Measurements from ENCODE around the gene ITGAV. TPM values are rescaled to one million over a fixed set of nuclear protein-coding genes. Genes with fewer than 3 reads are reported as not detected.
A peak's percentile ranks its signal among the peaks of the same experiment; 100 is the strongest.

Gene ITGAV
- polyA plus RNA-seq, 6 donors from 2014 or later, result 0.07 to 0.74 (median 0.43) TPM; not detected in 2

DNA sequence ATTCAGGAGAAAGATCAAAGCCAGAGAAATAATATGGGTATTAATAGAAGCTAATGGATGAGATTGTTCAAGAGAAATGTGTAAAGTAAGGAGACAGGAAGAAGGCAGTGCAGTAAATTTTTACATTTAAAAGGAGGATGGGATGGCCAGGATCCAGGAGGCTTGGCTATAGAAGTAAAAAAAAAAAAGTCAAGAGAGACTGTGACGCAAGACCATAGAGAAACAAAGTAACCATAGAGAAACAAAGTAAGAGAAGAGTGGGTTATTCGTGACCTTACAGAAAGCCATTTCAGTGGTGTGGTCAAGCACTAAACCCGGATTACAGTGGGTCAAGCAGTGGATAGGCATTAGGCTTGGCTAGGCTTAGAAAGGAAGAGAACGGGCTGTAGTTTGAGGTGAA is 93.5 kb downstream of the ITGAV start:
- ATAC-seq (ENCODE audit: low read depth in 2 of 2) (no peak), DNase-seq (no peak)
- Mint-ChIP-seq H3K27ac (no peak overlapping the region), H3K27me3 (peaks cover 0 to 4% (median 0%) of the 10 kb centered on the region in 3 donors), H3K4me1 (no peaks in the 10 kb centered on the region), H3K36me3 (peaks cover 0 to 10% of the 10 kb centered on the region in 2 donors), H3K9me3 (peaks cover 10 to 33% (median 18%) of the 10 kb centered on the region in 7 donors), H3K4me3 (no peak overlapping the region)

- Mint-ChIP-seq H3K4me1 (no peaks in the 10 kb centered on the region), H3K27ac (no peak overlapping the region), H3K27me3 (peaks cover 12 to 13% (median 13%) of the 10 kb centered on the region in 3 donors), H3K36me3 (peaks cover 0 to 10% of the 10 kb centered on the region in 2 donors), H3K9me3 (peaks cover 13 to 42% (median 24%) of the 10 kb centered on the region in 7 donors), H3K4me3 (no peak overlapping the region)
- no peak for DNase-seq
- no peak for ATAC-seq (ENCODE audit: low read depth in 2 of 2)
Observed at GRCh38 chr2:186687807-186688211, 98.0 kb downstream of the ITGAV start.

DNA sequence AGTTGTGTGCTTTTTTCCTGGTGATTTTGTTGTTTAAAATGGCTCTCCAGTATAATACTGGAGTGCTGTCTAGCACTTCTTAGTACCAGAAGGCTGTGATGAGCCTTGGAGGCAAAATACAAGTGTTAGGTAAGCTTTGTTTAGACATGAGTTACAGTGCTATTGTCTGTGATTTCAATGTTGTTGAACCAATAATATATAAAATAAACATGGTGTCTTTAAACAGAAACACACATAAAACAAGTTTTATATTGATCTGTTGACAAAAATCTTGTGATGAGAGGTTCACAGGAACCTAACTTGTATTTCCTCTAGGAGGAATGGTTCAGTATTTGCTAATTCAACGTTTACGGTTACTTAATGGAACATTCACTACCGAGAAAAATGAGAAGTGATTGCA is 99.0 kb downstream of the ITGAV start:
- peaks cover 0 to 10% of the 10 kb centered on the region in 2 donors for H3K36me3 Mint-ChIP-seq
- no peaks in the 10 kb centered on the region for H3K4me1 Mint-ChIP-seq
- H3K27ac Mint-ChIP-seq, result no peak overlapping the region
- no peak for ATAC-seq (ENCODE audit: low read depth in 2 of 2)
- no peak overlapping the region for H3K4me3 Mint-ChIP-seq
- peaks cover 16 to 20% (median 19%) of the 10 kb centered on the region in 3 donors for H3K27me3 Mint-ChIP-seq
- DNase-seq, result no peak
- H3K9me3 Mint-ChIP-seq, result peaks cover 9 to 42% (median 24%) of the 10 kb centered on the region in 7 donors

DNA sequence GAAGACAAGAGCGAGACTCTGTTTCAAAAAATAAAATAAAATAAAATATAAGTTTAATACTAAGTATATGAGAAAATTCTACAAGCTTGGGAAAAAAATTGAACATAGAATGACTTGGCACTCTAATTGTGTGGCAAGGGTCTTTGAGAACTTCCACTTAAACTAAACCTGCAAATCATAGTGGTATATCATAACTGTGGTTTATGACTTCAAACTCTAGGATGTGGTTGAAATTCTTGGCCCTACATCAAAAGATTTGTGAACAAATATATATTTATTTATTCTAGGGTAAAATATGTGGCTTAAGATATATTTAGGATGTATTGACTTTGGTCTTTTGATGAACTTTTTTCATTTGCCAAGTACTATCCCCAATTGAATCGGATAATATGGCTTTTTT is 100.9 kb downstream of the ITGAV start:
- H3K36me3 Mint-ChIP-seq, result peaks cover 0 to 10% of the 10 kb centered on the region in 2 donors
- peaks cover 28 to 38% (median 30%) of the 10 kb centered on the region in 3 donors for H3K27me3 Mint-ChIP-seq
- H3K27ac Mint-ChIP-seq, result no peak overlapping the region
- no peak overlapping the region for H3K4me3 Mint-ChIP-seq
- ATAC-seq (ENCODE audit: low read depth in 2 of 2), result no peak
- no peak for DNase-seq
- peaks cover 9 to 29% (median 15%) of the 10 kb centered on the region in 7 donors for H3K9me3 Mint-ChIP-seq
- peaks cover 10 to 15% (median 13%) of the 10 kb centered on the region in 3 donors for H3K4me1 Mint-ChIP-seq

GRCh38 chr2:186691231-186691630 is 101.4 kb downstream of the ITGAV start:
- DNase-seq (no peak), ATAC-seq (ENCODE audit: low read depth in 2 of 2) (no peak)
- Mint-ChIP-seq H3K4me3 (no peak overlapping the region), H3K9me3 (peaks cover 9 to 27% (median 15%) of the 10 kb centered on the region in 7 donors), H3K36me3 (peaks cover 0 to 10% of the 10 kb centered on the region in 2 donors), H3K27me3 (peaks cover 29 to 43% (median 30%) of the 10 kb centered on the region in 3 donors), H3K27ac (no peak overlapping the region), H3K4me1 (peaks cover 10 to 15% (median 13%) of the 10 kb centered on the region in 3 donors)

DNA sequence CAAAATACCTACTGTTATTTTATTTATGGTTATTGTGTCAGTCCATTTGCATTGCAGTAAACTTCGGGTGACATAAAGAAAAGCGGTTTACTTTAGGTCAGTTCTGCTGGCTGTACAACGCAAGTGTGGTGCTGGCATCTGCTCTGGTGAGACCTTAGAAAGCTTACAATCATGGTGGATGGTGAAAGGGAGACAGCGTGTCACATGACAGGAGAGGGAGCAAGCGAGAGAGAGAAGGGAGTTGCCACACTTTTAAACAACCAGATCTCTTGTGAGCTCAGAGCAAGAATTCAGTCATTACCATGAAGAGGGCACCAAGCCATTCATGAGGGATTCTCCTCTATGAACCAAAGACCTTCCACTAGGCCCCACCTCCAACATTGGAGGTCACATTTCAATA is 102.0 kb downstream of the ITGAV start:
- Mint-ChIP-seq H3K36me3 (peaks cover 0 to 10% of the 10 kb centered on the region in 2 donors), H3K9me3 (peaks cover 9 to 24% (median 15%) of the 10 kb centered on the region in 7 donors), H3K4me1 (peaks cover 10 to 15% (median 13%) of the 10 kb centered on the region in 3 donors), H3K4me3 (peak overlapping the region in 1 of 8 donors; percentile 1), H3K27ac (no peak overlapping the region), H3K27me3 (peaks cover 34 to 49% (median 35%) of the 10 kb centered on the region in 3 donors)
- DNase-seq, result no peak
- ATAC-seq (ENCODE audit: low read depth in 2 of 2), result no peak

GRCh38 chr2:186693446-186693832 is 103.6 kb downstream of the ITGAV start:
- Mint-ChIP-seq H3K27ac (peak overlapping the region in 1 of 6 donors; percentile 8), H3K4me1 (peaks cover 10 to 15% (median 13%) of the 10 kb centered on the region in 3 donors), H3K9me3 (peaks cover 0 to 11% (median 3%) of the 10 kb centered on the region in 7 donors), H3K36me3 (no peaks in the 10 kb centered on the region), H3K4me3 (peak overlapping the region in 7 of 8 donors; percentile 3 to 77 (median 54)), H3K27me3 (peaks cover 34 to 51% (median 39%) of the 10 kb centered on the region in 3 donors)
- ATAC-seq (ENCODE audit: low read depth in 2 of 2) (no peak), DNase-seq (no peak)

GRCh38 chr2:186695081-186695756 is 105.4 kb downstream of the ITGAV start:
- peak overlapping the region in 6 of 8 donors; percentile 1 to 91 (median 57) for H3K4me3 Mint-ChIP-seq
- no peaks in the 10 kb centered on the region for H3K36me3 Mint-ChIP-seq
- H3K27me3 Mint-ChIP-seq, result peaks cover 34 to 51% (median 39%) of the 10 kb centered on the region in 3 donors
- no peak for DNase-seq
- no peak overlapping the region for H3K27ac Mint-ChIP-seq
- ATAC-seq (ENCODE audit: low read depth in 2 of 2), result no peak
- H3K4me1 Mint-ChIP-seq, result peaks cover 10 to 15% (median 13%) of the 10 kb centered on the region in 3 donors
- no peaks in the 10 kb centered on the region for H3K9me3 Mint-ChIP-seq

GRCh38 chr2:186696290-186696689 is 106.4 kb downstream of the ITGAV start:
- Mint-ChIP-seq H3K4me1 (peaks cover 10 to 15% (median 13%) of the 10 kb centered on the region in 3 donors), H3K9me3 (no peaks in the 10 kb centered on the region), H3K27ac (no peak overlapping the region), H3K27me3 (peaks cover 34 to 54% (median 38%) of the 10 kb centered on the region in 3 donors), H3K4me3 (no peak overlapping the region), H3K36me3 (no peaks in the 10 kb centered on the region)
- no peak for DNase-seq
- no peak for ATAC-seq (ENCODE audit: low read depth in 2 of 2)

GRCh38 chr2:186696804-186697203 is 106.9 kb downstream of the ITGAV start:
- Mint-ChIP-seq H3K4me1 (peaks cover 10 to 15% (median 13%) of the 10 kb centered on the region in 3 donors), H3K9me3 (no peaks in the 10 kb centered on the region), H3K4me3 (no peak overlapping the region), H3K36me3 (no peaks in the 10 kb centered on the region), H3K27me3 (peaks cover 32 to 55% (median 33%) of the 10 kb centered on the region in 3 donors), H3K27ac (no peak overlapping the region)
- DNase-seq, result no peak
- no peak for ATAC-seq (ENCODE audit: low read depth in 2 of 2)

- no peak overlapping the region for H3K4me3 Mint-ChIP-seq
- H3K4me1 Mint-ChIP-seq, result peaks cover 10 to 15% (median 13%) of the 10 kb centered on the region in 3 donors
- H3K9me3 Mint-ChIP-seq, result no peaks in the 10 kb centered on the region
- no peak overlapping the region for H3K27ac Mint-ChIP-seq
- H3K27me3 Mint-ChIP-seq, result peaks cover 28 to 48% (median 29%) of the 10 kb centered on the region in 3 donors
- H3K36me3 Mint-ChIP-seq, result no peaks in the 10 kb centered on the region
- DNase-seq, result no peak
- ATAC-seq (ENCODE audit: low read depth in 2 of 2), result no peak
Observed at GRCh38 chr2:186697536-186697935, 107.7 kb downstream of the ITGAV start.

- H3K36me3 Mint-ChIP-seq, result no peaks in the 10 kb centered on the region
- H3K9me3 Mint-ChIP-seq, result no peaks in the 10 kb centered on the region
- ATAC-seq (ENCODE audit: low read depth in 2 of 2) (no peak), DNase-seq (no peak)
- no peak overlapping the region for H3K4me3 Mint-ChIP-seq
- H3K27me3 Mint-ChIP-seq, result peaks cover 12 to 31% (median 16%) of the 10 kb centered on the region in 3 donors
- no peak overlapping the region for H3K27ac Mint-ChIP-seq
- peaks cover 3 to 7% (median 5%) of the 10 kb centered on the region in 3 donors for H3K4me1 Mint-ChIP-seq
Observed at GRCh38 chr2:186699742-186700141, 109.9 kb downstream of the ITGAV start.

GRCh38 chr2:186702006-186702405 is 112.2 kb downstream of the ITGAV start:
- Mint-ChIP-seq H3K27me3 (peaks cover 0 to 8% (median 3%) of the 10 kb centered on the region in 3 donors), H3K4me1 (no peaks in the 10 kb centered on the region), H3K27ac (no peak overlapping the region), H3K9me3 (no peaks in the 10 kb centered on the region), H3K36me3 (no peaks in the 10 kb centered on the region), H3K4me3 (no peak overlapping the region)
- DNase-seq (no peak), ATAC-seq (ENCODE audit: low read depth in 2 of 2) (no peak)

DNA sequence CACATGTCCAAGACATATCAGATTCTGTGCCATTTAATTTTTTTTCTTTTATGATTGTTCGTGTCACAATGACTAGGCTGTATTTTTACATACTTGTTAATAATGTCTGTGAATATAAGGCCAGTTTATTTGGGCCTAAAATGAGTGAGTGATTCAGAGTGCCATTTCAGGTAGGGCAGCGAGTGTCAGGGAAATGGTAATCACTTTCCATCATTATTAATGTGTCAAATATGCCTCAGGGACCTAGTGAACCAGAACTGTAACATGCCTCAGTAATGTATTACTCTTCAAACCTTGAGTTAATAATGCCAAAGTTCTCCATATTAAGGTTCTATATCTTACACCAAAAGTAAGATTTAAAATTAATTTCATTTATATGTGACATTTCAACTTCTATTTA is 112.6 kb downstream of the ITGAV start:
- Mint-ChIP-seq H3K4me3 (no peak overlapping the region), H3K27ac (no peak overlapping the region), H3K9me3 (no peaks in the 10 kb centered on the region), H3K4me1 (no peaks in the 10 kb centered on the region), H3K36me3 (no peaks in the 10 kb centered on the region), H3K27me3 (peaks cover 0 to 8% (median under 1%) of the 10 kb centered on the region in 3 donors)
- DNase-seq (no peak), ATAC-seq (ENCODE audit: low read depth in 2 of 2) (no peak)
